HG03103 (cell line): Measurements from ENCODE around the gene MYO1B.

Experiments used
- ATAC-seq: cut with Tn5 transposase; IDR thresholded peaks from one replicate; pipeline ENCODE4 v1.9.1; 2021; ENCODE audit warnings: low read depth; ENCODE audit not compliant: unreplicated experiment

MYO1B gene

DNA sequence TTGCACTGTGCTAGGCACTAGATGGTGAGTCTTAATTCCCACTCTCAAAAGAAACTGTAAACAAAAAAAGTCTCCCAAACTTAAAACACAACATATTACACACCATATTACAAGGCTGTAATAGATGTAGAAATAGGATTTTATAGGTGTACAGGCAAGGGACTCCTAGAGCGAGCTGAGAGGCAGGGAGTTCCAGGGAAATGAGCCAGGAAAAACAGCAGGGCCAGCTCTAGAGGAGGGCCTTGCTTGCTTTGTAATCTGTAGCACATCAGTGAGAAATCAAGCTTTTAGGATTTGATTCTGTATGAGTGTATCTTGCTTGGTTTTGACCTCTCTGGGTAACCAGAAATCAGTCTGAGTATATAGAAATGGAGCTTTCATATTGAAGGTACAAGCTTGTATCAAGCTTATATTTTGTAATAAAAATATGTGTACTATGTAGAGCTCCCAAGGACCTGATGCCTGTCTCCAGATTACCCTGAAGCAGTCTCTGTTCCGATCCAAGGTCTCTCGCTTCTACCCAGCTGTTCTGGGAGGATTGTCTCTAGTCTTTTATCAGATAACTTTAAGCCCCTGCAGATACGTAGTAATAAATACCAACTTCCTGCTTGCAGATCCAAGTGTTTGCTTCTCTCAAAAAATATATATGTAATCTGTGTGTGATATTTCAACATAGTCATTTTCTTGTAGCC lies 73.0 kb downstream of the MYO1B start:
- ATAC-seq, result no peak

DNA sequence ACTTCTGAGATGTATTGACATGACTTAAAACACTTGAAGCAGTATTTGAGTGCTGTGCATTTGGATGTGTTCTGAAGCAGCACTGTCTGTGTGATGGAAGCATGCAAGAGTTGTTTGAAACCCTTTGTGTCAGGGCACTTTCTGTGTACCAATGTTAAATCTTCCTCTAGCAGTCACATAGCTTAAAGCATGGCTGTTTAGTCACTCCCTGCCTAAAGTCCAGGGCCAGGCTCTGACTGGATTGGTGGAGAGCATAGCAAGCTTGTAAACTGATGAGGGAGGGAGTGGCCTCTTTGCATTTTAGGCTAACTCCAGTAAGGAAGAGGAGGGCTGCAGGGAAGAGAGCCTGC lies 73.5 kb downstream of the MYO1B start:
- ATAC-seq, result no peak

- no peak for ATAC-seq
Measured at GRCh38 chr2:191319186-191319585, 74.0 kb downstream of the MYO1B start.

- no peak for ATAC-seq
Measured at GRCh38 chr2:191320881-191321280, 75.7 kb downstream of the MYO1B start.

- ATAC-seq, result peak; percentile 80
Measured at GRCh38 chr2:191321861-191322662, 76.9 kb downstream of the MYO1B start.

- ATAC-seq, result no peak
Measured at GRCh38 chr2:191322828-191323506, 77.8 kb downstream of the MYO1B start.

DNA sequence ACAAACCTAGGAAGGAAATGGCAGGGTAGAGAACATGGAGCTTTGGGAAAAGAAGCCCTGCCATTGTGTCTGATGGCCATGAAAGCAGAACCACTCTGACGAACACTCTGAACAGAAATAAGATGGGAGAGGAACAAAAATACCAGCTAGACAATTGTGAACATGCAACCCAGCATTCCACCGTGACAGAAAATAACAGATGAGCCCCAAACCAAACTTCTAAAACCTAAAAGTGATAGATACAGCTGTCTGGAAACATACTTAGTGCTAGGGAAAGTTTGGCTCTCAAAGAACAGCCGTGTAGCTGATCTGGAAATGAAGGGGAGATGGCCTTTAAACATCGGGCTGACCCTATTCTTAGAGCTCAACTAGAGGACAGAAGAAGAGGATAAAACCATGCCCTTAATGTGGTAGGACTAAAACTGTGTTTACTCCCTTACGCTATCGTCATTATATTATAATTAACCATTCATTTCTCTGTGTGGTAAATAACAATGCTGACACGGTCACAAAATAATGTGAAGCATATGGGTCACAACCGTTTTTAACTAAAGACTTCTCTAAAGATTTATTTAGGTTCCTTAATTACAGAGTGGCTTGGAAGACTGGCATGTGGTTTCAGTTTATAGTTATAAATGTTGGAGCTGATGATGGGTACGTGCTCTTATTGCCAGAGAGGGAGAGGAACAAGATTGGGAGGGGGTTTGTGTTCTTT lies 80.6 kb downstream of the MYO1B start:
- ATAC-seq, result no peak

DNA sequence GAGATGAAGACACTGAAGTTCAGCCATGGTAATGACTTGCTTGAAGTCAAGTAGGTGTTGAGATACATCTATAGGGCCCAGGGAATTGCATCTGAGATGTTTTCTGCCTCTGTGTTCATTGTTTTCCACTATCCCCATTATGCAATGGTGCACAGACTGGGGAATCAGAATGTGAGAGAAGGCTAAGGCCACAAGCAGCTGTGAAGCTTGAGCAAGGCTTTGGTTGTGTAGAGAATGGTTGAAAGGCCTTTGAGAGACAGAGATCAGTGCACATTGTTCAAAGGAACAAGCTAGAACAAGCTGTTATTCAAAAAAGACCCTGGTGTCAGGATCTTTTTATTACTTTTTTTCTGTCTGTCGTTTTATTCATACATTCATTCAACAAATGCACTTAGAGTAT lies 82.3 kb downstream of the MYO1B start:
- ATAC-seq, result no peak

DNA sequence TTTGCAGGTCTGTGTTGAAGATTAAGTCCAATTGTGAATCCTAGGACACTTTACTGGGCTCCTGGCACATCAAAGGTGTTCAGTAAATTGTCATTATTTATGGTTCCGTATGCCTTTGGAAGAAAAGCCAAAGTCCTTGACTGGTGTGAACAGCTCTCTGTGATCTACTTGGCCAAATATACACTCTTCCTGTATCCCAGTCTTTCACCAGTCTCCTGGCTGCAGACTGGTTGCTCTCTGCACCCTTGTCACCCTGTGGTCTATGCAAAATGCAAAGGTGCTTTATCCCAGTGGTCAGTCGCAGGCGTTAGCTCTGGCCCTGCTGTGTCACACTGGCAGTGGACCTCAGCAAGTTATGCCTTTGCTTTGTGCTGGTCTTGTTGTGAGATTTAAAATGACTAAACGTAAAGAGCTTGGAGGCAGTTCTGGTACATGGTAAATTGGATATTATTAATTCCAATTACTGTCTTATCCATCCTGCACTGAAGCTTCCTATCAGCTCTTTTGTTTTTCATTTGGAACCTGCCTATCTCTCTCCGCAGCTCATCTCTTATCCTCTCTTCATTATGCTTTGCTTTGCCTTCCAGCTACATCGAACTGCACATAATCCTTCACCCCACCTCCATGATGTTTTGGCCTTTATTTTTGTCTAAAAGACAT lies 83.1 kb downstream of the MYO1B start:
- no peak for ATAC-seq

- no peak for ATAC-seq
Measured at GRCh38 chr2:191329841-191330240, 84.6 kb downstream of the MYO1B start.

DNA sequence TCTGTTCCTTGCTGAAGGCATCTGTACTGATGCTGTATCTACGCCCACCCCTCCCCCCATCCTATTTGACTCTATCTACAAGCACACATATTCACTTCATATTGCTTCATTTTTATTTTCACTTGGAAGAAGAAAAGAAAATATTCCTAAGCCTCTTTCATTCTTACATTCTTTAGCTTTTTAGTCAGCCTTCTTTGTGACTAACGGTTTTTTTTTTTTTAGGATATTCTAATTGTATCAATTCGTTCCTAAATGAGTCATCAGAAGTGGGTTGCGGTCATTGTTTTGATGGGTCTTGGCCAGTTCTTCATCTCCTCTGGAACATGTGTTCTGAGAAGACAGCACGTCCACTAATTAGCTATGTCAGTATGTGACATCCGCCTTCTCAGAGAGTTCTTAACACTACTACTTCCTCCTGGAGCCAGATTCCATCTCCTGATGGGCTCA lies 88.7 kb downstream of the MYO1B start:
- no peak for ATAC-seq

GRCh38 chr2:191335875-191336464 lies 90.8 kb downstream of the MYO1B start:
- ATAC-seq, result no peak

- ATAC-seq, result no peak
Measured at GRCh38 chr2:191341436-191341835, 96.2 kb downstream of the MYO1B start.

DNA sequence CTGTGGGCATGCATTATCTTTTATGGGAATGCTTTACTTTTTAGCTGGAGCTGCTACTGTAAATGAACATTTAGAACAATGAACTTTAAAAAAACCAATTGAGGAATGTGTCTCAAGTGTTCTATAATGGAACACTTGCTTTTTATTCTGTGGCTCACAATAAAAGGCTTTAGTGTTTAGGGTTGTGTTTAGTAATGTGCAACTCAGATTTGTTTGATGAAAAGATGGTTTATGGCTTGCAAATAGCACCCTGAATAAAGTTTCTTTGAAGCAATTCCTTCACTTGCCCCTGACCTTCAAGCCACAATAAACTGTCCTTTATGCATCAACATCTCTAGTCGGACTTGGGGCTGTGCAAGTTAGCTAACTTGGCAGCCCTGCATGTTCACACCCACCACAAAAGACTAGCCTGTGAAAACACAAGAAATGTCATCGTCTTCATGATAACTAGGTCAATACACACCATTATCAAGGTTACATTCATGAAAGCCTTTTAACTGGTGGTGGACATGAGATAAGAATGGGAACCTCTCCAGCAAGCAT lies 98.7 kb downstream of the MYO1B start:
- ATAC-seq, result no peak

- ATAC-seq, result no peak
Measured at GRCh38 chr2:191345788-191346187, 100.6 kb downstream of the MYO1B start.

- no peak for ATAC-seq
Measured at GRCh38 chr2:191347154-191347553, 102.0 kb downstream of the MYO1B start.

DNA sequence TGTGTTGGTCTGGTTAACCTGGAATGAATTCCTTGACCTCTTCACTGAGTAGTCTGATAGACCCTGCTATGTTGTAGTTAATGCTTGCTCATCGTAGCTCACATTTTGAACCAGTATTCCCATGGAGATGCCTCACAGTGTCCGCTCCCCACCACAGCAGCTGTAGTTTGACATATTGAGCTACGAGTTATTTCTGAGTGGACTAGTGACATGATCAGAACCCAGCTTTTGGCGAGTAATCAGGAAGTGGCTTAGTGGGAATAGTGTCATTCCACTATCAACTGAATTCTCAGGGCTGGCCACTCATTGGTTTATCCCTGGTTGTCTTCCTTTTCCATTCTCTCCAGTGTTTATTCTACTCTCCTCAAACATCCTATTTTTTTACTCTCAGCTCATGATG lies 102.7 kb downstream of the MYO1B start:
- ATAC-seq, result no peak

DNA sequence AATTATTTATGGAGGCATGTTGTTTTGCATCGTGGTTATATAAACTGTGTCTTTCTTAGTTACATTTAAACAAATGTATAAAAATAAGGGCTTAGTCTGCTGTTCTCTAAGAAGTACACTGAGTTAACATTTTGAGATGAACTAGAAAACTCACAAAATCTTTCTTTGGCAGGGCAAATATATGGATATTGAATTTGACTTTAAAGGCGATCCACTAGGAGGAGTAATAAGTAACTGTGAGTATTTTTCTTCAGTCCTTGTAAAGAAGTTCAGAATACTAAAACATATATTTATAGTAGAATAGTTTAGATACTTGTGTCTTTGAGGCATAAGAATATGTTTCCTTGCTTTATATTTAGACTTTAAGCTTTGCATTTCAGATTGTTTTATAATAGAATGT lies 104.8 kb downstream of the MYO1B start:
- ATAC-seq, result no peak

- ATAC-seq, result no peak
Measured at GRCh38 chr2:191350826-191351225, 105.6 kb downstream of the MYO1B start.

- no peak for ATAC-seq
Measured at GRCh38 chr2:191351298-191351697, 106.1 kb downstream of the MYO1B start.
